Measurements from ENCODE around the gene PRKG2.
"Not testable (repeated sequence)": the region's sequence is repeated elsewhere in the genome, so short reads cannot be mapped to it uniquely, and the experiment has no call there.

Gene PRKG2, protein sequence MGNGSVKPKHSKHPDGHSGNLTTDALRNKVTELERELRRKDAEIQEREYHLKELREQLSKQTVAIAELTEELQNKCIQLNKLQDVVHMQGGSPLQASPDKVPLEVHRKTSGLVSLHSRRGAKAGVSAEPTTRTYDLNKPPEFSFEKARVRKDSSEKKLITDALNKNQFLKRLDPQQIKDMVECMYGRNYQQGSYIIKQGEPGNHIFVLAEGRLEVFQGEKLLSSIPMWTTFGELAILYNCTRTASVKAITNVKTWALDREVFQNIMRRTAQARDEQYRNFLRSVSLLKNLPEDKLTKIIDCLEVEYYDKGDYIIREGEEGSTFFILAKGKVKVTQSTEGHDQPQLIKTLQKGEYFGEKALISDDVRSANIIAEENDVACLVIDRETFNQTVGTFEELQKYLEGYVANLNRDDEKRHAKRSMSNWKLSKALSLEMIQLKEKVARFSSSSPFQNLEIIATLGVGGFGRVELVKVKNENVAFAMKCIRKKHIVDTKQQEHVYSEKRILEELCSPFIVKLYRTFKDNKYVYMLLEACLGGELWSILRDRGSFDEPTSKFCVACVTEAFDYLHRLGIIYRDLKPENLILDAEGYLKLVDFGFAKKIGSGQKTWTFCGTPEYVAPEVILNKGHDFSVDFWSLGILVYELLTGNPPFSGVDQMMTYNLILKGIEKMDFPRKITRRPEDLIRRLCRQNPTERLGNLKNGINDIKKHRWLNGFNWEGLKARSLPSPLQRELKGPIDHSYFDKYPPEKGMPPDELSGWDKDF

DNA sequence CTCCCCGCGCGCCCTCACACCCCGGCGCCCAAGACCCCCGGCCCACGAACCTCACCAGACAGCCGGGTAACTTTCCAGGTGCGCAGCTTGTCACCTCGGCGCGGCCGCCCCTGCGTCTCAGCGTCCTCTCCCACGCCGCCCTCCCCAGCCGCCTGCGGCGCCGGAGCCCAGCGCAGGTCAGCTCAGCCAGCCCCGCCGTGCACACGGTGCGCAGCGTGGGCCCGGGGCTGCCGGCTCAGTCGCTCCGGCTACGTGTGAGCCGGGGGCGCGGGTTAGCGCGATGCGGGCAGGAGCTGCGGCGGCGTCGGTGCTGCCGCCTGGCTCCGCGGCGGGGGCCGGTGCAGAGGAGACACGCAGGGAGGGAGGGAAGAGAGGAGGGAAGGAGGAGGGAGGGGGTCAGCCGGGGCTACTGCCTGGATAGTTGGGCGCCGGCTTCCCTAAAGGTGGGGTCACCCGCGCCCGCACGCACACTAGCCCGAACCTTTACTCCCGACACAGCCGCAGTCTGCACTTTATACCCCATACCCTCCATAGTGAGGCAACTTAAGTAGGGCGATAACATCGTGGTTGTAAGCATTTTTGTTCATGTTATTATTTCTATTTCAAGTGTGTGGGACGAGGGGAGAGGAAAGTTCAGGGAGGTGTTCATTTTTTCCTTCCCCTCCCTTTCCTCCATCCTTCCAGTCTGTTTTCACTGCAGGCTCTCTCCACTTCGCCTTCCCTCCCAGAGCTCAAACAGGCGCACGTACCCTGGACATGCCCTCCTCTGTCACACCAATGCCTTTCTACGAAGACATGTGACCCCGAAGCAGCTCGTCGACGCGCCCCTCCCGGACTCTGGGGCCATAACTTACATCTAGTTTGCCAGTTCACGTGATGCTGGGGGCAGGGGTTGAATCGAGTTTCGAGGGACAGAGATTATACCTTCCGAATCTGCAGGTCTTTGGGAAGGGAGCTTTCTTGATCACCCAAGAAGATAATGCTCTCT, at the start of gene PRKG2:
PRKG2 (minus strand) TSS at position 342 of the 988 bp plus-strand sequence. CDS start 10,175 bp downstream, outside the sequence.
- no peak for DNase-seq (ENCODE audit: extremely low spot score, insufficient read length, low read depth)
- FAIRE-seq: no peak

DNA sequence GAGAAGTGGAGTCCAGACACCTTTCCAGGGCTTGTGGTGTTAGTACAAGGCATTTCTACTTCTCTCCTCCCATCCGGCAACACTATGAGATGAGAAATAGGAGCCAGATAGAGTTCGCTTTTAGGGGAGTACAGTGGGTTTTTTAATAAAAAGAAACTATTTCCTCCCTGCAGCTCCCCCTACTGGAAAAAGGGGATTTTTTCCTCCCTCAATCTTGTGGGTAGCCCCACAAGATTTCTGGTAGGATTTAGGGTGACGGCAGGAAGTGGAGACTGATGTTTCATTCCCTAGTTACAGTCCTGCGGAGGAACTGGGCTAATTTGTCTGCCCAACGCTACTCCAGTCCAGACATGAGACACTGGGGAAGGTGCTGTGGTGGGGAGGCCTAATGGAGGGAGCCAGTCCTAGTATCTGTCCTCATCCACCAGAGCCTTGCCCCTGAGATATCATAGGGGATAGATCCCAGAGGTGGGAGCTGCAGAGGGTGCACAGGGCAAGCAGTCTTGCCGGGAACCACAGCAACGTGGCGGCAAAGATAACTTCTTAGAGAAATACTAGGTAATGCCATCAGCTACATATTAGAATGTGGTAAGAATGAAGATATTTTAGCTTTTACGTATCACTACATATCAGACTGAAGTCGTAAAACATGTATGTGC, 45.5 kb upstream of the PRKG2 start:
- no peak for FAIRE-seq
- DNase-seq (ENCODE audit: extremely low spot score, insufficient read length, low read depth): no peak

DNA sequence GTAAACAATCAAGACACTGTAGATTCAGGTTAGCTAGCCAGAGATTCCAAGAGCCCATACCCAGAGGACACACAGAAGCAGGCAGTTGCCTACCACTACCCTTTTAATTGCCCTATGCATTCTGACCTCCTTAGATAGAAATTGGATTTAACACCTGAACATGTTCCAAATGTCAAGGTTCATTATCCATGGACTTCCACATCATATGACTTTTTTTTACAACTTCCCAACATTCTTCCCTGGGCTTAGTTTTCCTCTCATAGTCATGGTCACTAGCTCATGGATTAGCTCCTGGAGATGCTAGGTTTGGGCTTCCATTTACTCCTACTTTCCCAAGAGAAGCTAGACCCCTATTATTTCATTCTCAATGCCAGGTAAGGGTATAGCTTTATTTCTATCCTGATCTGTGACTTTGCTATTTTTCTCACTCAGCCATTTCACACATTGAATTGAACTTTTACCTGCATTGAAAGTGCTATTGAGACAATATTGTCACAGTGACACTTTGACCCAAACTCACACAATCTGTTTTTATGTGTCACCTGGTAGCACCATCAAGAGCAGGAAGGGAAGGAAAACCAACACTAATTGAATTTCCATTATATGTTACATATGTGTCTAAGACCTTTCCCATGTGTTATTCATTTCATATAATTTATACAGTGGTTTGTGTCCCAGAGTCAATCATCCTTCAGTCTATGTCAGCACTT, 44.0 kb upstream of the PRKG2 start:
- FAIRE-seq: no peak
- DNase-seq (ENCODE audit: extremely low spot score, insufficient read length, low read depth): no peak

DNA sequence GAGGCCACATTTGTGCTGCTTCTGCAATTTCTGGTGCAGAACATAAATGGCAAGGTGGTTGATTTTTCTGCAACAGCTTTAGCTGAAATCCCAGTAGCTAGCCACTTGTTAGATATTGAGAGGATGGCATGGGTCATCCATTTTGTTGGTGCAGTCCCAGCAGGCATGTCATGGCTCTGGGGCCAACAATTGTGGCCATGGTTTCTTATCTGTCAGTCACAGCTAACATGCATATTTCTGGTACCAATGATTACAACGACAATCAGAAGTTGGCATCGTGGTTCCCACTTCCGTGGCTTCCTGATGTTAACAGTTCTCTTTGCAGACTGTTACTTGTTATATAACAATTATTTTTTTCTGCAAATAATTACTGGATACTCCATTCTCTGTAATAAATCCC, 42.8 kb upstream of the PRKG2 start:
- DNase-seq (ENCODE audit: extremely low spot score, insufficient read length, low read depth) (no peak), FAIRE-seq (no peak)

DNA sequence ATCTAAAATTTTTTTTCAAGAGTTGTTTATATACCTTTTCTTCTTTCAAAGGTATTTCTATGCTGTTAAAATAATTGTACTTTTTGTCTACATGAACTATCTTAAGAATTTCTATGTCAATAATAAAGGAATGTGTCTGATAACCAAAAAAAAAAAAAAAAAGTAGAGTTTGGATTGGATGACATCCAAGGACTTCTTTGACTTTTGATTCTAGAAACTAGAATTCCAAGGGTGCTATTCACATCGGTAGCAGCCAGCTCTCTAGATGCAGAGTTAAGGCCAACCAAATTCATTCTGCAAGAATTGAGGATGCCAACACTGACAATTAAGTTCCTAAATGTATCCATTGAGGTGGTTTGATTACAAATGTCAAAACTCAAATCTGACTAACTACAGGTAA, 42.0 kb upstream of the PRKG2 start:
- DNase-seq (ENCODE audit: extremely low spot score, insufficient read length, low read depth) (no peak), FAIRE-seq (no peak)

DNA sequence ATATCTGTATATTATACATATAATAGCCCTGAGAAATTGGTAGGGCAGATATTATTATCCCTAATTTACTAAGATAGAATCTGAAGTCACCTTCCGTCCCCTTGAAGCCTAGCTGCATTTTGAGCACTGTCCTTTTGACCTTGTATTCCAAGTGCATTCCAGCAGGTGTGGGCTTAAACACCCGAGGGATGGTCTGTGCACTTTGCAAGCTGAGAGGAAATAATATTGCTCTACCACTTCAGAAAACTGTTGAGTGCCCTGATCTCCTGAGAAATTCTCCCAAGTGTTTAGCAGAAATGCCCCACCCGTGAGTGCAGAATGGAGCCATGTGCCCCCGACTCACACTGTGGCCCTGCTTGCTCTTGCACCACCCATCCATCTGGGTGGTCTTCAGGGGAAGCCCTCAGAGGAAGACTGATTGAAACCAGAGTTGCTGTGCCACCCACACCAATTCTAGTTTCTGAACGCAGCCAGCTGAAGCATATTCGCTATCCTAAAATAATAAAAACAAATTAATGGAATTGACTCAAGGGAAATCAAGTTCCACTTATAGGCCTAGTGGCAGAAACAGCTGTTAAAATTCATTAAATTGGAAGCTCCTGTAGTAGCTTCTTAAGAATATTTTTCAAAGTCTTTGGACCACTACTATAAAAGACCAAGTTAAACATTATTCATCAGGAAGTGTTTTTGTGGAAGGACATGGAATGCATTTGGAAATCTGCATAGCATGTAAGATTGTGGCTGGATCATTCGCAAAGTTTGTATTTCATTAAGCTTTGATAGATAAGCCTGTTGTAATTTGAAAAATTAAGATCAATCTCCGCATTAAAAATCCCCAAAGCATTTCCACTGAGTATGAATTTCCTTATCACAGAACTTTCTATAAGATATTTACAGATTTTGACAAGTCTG, 41.3 kb upstream of the PRKG2 start:
- DNase-seq (ENCODE audit: extremely low spot score, insufficient read length, low read depth) (no peak), FAIRE-seq (no peak)

DNA sequence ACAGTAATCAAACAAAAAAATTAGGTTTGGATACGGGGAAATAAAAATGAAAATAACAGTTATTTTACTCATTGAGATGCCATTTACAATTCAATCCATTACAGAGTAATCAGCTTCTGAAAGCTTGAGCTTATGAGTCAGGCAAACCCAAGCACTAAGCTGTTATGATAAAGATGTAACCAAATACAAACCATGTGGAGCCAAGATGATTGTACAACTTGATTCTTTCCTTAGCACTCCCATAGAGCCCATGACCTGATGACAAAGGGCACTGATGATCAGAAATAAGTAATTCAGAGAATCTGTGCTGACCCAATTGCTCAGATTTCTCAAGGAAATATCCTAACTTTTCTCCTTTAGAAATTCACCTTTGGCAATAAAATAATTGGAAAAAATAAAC, 40.5 kb upstream of the PRKG2 start:
- DNase-seq (ENCODE audit: extremely low spot score, insufficient read length, low read depth) (no peak), FAIRE-seq (no peak)

GRCh38 chr4:81250430-81250829, 35.4 kb upstream of the PRKG2 start:
- no peak for FAIRE-seq
- no peak for DNase-seq (ENCODE audit: extremely low spot score, insufficient read length, low read depth)

- no peak for FAIRE-seq
- no peak for DNase-seq (ENCODE audit: extremely low spot score, insufficient read length, low read depth)
Observed at GRCh38 chr4:81245218-81246009, 30.4 kb upstream of the PRKG2 start.

GRCh38 chr4:81237791-81238190, 22.8 kb upstream of the PRKG2 start:
- no peak for FAIRE-seq
- no peak for DNase-seq (ENCODE audit: extremely low spot score, insufficient read length, low read depth)

DNA sequence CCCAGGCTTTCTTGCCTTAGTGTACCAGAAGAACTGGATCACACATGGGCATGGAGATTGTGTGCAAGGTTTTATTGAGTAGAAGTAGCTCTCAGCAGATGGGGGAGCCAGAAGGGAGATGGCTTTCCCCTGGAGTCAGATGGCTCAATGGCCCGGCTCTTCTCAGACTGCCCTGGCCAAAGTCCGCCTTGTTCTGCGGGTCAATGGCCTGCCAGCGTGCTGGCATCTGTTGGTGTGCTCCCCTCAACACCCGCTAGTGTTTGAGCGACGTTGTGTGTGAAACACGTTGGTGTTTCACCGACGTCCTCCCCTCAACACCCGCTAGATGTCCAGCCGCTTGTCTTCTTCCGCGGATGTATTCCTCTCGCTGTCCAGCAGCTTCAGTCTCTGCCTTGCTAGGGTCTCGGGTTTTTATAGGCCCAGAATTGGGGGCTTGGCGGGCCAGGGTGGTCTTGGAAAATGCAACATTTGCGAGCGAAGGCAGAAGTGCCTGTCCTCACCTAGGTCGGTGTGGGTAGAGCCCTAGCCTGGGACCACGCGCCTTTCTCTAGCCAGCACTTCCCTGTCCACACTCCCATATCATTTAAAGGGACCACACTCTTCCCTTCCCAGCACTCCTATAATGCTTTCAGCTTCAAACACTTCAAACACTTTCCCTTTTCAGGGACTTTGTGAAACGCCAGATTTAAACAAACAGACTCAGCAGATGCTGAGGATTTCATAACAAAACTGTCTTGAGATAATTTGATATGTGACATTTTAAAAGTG, 21.1 kb upstream of the PRKG2 start:
- DNase-seq (ENCODE audit: extremely low spot score, insufficient read length, low read depth) (no peak), FAIRE-seq (no peak)

GRCh38 chr4:81227968-81228367, 12.9 kb upstream of the PRKG2 start:
- FAIRE-seq (no peak), DNase-seq (ENCODE audit: extremely low spot score, insufficient read length, low read depth) (no peak)

DNA sequence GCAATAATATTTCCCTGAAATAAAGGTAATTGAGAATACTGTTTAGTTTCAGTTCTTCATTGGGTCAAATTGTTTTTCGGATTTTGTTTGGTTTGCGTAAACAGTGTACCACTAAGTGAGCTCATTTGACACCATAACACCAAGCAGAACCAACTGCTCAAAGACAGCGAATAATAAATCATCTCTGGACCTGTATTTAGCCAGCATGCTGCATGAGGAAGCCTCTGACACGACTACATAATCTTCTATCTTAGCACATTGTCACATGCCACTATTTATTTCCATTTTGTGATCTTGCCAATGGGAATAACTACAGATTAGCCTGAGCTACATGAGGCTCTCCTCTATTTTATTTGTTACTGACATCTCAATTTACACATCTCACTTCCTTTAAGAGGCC, 12.1 kb upstream of the PRKG2 start:
- no peak for FAIRE-seq
- no peak for DNase-seq (ENCODE audit: extremely low spot score, insufficient read length, low read depth)

DNA sequence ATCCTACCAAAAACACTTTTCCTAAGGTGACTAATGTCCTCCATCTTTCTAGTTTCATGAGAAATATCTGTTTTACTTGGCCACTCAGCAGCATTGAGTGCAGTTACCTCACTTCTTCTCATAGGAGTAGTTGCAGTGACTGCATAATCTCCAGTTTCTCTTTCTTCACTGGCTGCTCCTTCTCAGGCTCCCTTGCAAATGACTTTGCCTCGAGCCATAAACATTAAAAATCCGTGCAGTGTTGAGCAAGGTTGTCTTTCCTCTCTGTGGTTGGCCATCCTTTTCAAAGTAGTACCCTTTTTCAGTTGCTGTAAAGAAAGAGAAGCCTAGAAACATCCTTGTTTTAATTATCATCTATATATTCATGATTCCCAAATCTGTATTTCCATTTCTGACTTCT, 10.2 kb upstream of the PRKG2 start:
- FAIRE-seq (no peak), DNase-seq (ENCODE audit: extremely low spot score, insufficient read length, low read depth) (no peak)

GRCh38 chr4:81222082-81222472, 7.1 kb upstream of the PRKG2 start:
- not testable (repeated sequence) for DNase-seq (ENCODE audit: extremely low spot score, insufficient read length, low read depth); FAIRE-seq

DNA sequence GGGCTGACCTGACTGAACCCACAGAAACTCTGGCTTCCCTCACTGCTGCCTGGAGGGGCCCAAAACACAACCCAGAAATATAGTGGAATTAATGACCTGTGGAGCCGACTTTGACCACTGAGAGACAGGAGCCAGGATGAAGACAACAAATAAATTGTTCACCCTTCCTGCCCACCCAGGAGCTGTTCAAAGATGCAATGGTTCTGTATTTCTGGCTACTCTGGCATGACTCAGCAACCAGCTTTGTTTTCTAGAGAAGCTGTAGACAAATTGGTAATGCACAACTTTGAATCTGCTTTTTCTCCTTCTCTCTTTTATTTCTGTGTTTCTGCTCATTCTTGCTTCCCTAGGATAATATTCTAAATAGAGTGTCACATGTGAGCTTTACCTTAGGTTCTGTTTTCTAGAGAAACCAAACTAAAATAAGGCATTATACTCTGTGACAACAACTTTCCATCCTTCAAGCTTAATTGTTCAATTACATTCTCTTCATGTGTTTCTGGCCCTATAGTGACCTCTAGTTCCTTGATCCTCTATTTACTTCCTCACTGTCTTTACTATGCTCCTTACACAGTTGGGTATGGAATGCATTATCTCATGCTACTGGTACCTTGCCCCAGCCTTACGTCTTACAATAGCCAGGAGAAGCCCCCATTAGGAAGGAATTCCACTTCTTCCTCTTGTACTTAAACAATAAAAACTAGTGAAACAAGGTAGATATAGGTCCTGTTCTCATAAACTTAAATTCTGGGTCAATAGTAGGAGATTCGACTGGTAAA, 6.5 kb upstream of the PRKG2 start:
- FAIRE-seq (no peak), DNase-seq (ENCODE audit: extremely low spot score, insufficient read length, low read depth) (no peak)

All from GM18507 (cell line).